ENCODE results near the gene AJUBA.

DNA sequence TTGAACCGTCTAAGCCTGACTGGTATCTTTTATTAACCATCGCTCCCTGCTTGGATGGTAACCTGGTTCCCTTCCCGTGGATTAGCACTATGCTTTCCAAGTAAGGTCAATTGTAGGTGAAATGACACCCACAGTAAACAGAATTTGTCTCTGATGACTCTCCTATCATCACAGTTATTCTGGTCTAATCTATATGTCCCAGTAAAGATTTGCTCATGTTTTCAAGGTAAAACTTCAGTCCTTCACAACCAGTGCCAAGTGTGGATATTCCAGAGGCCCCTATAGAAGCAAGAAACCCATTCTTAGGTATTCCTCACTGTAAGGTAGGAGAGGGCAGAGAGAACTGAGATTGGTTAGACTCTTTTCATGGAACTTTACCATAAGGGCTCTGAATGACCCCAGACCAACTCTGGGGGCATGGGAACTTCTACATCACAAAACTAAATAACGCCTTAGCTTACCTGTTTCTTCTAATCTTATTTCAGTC, 15.5 kb downstream of the AJUBA start:
- TF ChIP-seq POLR2A (IDR thresholded peaks at IDR 0.05; ENCODE audit: low read length): no peak
- no peak for TF ChIP-seq GATA1 (IDR thresholded peaks at IDR 0.05; ENCODE audit: low read depth, low read length)

Data from erythroblast (primary cell).